ENCODE measurements around the gene AARS2.

AARS2 gene

GRCh38 chr6:44258325-44258863 lies 54.8 kb downstream of the AARS2 start:
- H3K14ac ChIP-seq (ENCODE audit: low read length), result no peak overlapping the region

DNA sequence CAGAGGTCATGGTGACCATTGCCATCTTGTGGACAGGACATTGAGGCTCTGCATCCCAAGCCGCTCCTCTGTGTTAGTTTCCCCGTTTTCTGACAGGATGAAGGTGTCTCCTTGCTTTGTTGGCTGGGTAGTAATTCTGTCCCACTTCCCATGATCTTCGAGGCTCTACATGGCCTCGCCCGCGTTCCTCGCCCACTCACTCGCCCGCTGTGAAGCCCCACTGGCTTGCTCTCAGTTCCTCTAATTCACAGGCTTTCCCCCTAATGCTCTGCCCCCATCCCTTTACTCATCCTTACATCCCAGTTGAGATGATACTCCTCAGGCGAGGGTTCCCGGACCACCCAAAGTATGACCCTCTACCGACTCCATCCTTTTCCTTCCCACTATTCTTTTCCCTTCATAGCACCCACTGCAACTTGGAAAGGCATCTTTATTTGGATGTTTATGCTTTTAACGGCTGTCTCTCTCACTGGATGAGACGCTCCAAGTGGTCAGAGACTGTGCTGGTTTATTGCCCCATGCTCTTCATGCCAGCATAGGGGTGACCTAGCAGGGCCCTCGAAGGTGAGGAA lies 55.3 kb downstream of the AARS2 start:
- Histone ChIP-seq H3K9me3 (replicated peaks in 1 of 2; ENCODE audit: control insufficient read depth in 2 of 2, insufficient read depth in 1 of 2, low read depth in 1 of 2, low read length in 2 of 2) (no peaks in the 10 kb centered on the region), H2BK12ac (ENCODE audit: low read length) (no peak overlapping the region), H3K36me3 (replicated peaks in 1 of 2; ENCODE audit: control insufficient read depth in 2 of 2, insufficient read depth in 2 of 2, low read length in 2 of 2) (peaks cover 40 to 79% of the 10 kb centered on the region in 2 donors), H3K14ac (ENCODE audit: low read length) (no peak overlapping the region), H2AK5ac (ENCODE audit: low read depth, low read length) (peak overlapping the region; percentile 27), H3K23ac (ENCODE audit: low read depth, low read length, poor library complexity) (peak overlapping the region; percentile 92), H2AFZ (ENCODE audit: low read length) (peak overlapping the region; percentile 91), H3K4ac (ENCODE audit: low read length) (no peak overlapping the region), H3K79me1 (ENCODE audit: low read depth, low read length) (no peaks in the 10 kb centered on the region), H4K8ac (ENCODE audit: low read depth, low read length) (no peak overlapping the region), H2BK15ac (ENCODE audit: low read length) (no peak overlapping the region), H3K27ac (replicated peaks; ENCODE audit: low read length) (peak overlapping the region; percentile 35), H2BK5ac (ENCODE audit: low read length) (no peak overlapping the region), H3K4me2 (ENCODE audit: insufficient read depth, low read length, poor library complexity, severe bottlenecking) (peak overlapping the region; percentile 98), H3K9ac (ENCODE audit: low read depth, low read length, poor library complexity) (no peak overlapping the region), H4K91ac (ENCODE audit: low read depth, low read length, poor library complexity) (no peak overlapping the region), H3K18ac (ENCODE audit: low read length) (peak overlapping the region; percentile 89), H2BK120ac (ENCODE audit: low read depth, low read length) (no peak overlapping the region), H3K27me3 (ENCODE audit: control insufficient read depth in 3 of 3, insufficient read depth in 3 of 3, low read depth in 1 of 3, low read length in 3 of 3) (no peaks in the 10 kb centered on the region), H3K4me1 (ENCODE audit: control insufficient read depth in 2 of 2, insufficient read depth in 1 of 2, low read depth in 1 of 2, low read length in 2 of 2) (peaks cover 13 to 14% of the 10 kb centered on the region in 2 donors), H3K4me3 (ENCODE audit: low read length in 2 of 2) (peak overlapping the region; percentile 67 to 69)
- no CpG with 5 or more reads among the region's 15 CpGs for WGBS, 2 donors (ENCODE audit: extremely low coverage in 2 of 2, insufficient read length in 2 of 2, insufficient replicate concordance in 1 of 2)
- DNase-seq (ENCODE audit: low spot score), result no peak

More at GRCh38 chr6:44258325-44258863, 54.8 kb downstream of the AARS2 start:
- Histone ChIP-seq H3K79me1 (ENCODE audit: low read depth, low read length) (no peaks in the 10 kb centered on the region), H2AK5ac (ENCODE audit: low read depth, low read length) (no peak overlapping the region), H3K23ac (ENCODE audit: low read depth, low read length, poor library complexity) (no peak overlapping the region), H2BK12ac (ENCODE audit: low read length) (no peak overlapping the region), H2AFZ (ENCODE audit: low read length) (no peak overlapping the region), H4K8ac (ENCODE audit: low read depth, low read length) (no peak overlapping the region), H3K9ac (ENCODE audit: low read depth, low read length, poor library complexity) (no peak overlapping the region), H3K4me3 (ENCODE audit: low read length in 2 of 2) (no peak overlapping the region), H4K91ac (ENCODE audit: low read depth, low read length, poor library complexity) (no peak overlapping the region), H2BK120ac (ENCODE audit: low read depth, low read length) (no peak overlapping the region), H3K36me3 (replicated peaks in 1 of 2; ENCODE audit: control insufficient read depth in 2 of 2, insufficient read depth in 2 of 2, low read length in 2 of 2) (peaks cover 34 to 77% of the 10 kb centered on the region in 2 donors), H3K18ac (ENCODE audit: low read length) (no peak overlapping the region), H3K4me1 (ENCODE audit: control insufficient read depth in 2 of 2, insufficient read depth in 1 of 2, low read depth in 1 of 2, low read length in 2 of 2) (peaks cover 17 to 19% of the 10 kb centered on the region in 2 donors), H3K4me2 (ENCODE audit: insufficient read depth, low read length, poor library complexity, severe bottlenecking) (no peak overlapping the region), H2BK15ac (ENCODE audit: low read length) (no peak overlapping the region), H3K9me3 (replicated peaks in 1 of 2; ENCODE audit: control insufficient read depth in 2 of 2, insufficient read depth in 1 of 2, low read depth in 1 of 2, low read length in 2 of 2) (no peaks in the 10 kb centered on the region), H3K4ac (ENCODE audit: low read length) (no peak overlapping the region), H2BK5ac (ENCODE audit: low read length) (no peak overlapping the region), H3K27ac (replicated peaks; ENCODE audit: low read length) (no peak overlapping the region), H3K27me3 (ENCODE audit: control insufficient read depth in 3 of 3, insufficient read depth in 3 of 3, low read depth in 1 of 3, low read length in 3 of 3) (no peaks in the 10 kb centered on the region)
- DNase-seq (ENCODE audit: low spot score), result no peak
- no CpG with 5 or more reads among the region's 9 CpGs for WGBS, 2 donors (ENCODE audit: extremely low coverage in 2 of 2, insufficient read length in 2 of 2, insufficient replicate concordance in 1 of 2)

DNA sequence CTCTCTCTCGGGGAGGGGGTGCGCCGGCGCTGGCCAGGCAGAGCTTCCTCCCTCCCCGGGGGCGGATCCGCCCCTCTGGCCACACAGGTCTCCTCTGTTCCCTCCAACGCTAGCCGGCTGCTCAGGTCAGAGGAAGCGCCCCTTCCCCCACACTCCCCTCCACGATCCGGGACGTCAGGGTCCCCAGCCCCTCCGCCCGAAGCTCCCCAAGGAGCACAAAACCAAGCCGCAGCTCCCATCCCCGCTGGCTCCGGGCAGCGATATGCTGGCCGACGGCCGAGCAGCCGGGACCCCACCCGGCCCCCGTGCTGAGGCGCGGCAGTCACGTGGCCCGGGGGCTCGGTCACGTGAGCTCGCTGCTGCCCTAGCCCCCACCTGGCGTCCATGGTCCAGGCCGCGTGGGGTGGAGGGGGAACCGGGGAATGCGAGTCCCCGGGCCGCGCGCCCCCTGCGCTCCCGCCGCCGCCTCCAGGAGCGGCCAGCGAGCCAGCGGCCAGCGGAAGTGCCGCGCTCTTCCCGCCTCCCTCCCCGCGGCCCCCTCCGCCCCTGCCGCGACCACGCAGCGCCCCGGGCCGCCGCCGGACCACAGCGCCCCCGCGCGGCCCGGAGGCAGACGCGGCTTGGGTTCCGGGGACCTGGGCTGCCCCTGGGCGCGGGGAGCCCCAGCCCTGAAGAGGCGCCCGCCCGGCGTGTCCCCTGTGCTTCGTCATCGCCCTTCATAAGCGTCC lies 56.0 kb downstream of the AARS2 start, which contains the start of gene SLC35B2:
Gene SLC35B2, minus strand, starts transcription at position 504 of the 728 bp plus-strand sequence. Its CDS starts 118 bp downstream, at position 386.
- H2AK5ac ChIP-seq (ENCODE audit: low read depth, low read length), result peak within 1 kb of the TSS; percentile 77
- H2BK15ac ChIP-seq (ENCODE audit: low read length), result peak within 1 kb of the TSS; percentile 55
- no peaks in the 10 kb centered on the region for H3K79me1 ChIP-seq (ENCODE audit: low read depth, low read length)
- H2BK120ac ChIP-seq (ENCODE audit: low read depth, low read length), result no peak within 1 kb of the TSS
- peak within 1 kb of the TSS; percentile 91 for H2AFZ ChIP-seq (ENCODE audit: low read length)
- peak within 1 kb of the TSS; percentile 14 for H4K91ac ChIP-seq (ENCODE audit: low read depth, low read length, poor library complexity)
- no CpG with 5 or more reads among the region's 80 CpGs for WGBS, 2 donors (ENCODE audit: extremely low coverage in 2 of 2, insufficient read length in 2 of 2, insufficient replicate concordance in 1 of 2)
- H3K4ac ChIP-seq (ENCODE audit: low read length), result peak within 1 kb of the TSS; percentile 72
- peak within 1 kb of the TSS; percentile 98 for H3K18ac ChIP-seq (ENCODE audit: low read length)
- peak within 1 kb of the TSS; percentile 91 for H2BK5ac ChIP-seq (ENCODE audit: low read length)
- peak within 1 kb of the TSS; percentile 92 for H3K23ac ChIP-seq (ENCODE audit: low read depth, low read length, poor library complexity)
- H3K14ac ChIP-seq (ENCODE audit: low read length), result peak within 1 kb of the TSS; percentile 26
- peak within 1 kb of the TSS; percentile 67 to 95 for H3K4me3 ChIP-seq (ENCODE audit: low read length in 2 of 2)
- H3K4me1 ChIP-seq (ENCODE audit: control insufficient read depth in 2 of 2, insufficient read depth in 1 of 2, low read depth in 1 of 2, low read length in 2 of 2), result peaks cover 12 to 14% of the 10 kb centered on the region in 2 donors
- no peaks in the 10 kb centered on the region for H3K9me3 ChIP-seq (replicated peaks in 1 of 2; ENCODE audit: control insufficient read depth in 2 of 2, insufficient read depth in 1 of 2, low read depth in 1 of 2, low read length in 2 of 2)
- no peaks in the 10 kb centered on the region for H3K27me3 ChIP-seq (ENCODE audit: control insufficient read depth in 3 of 3, insufficient read depth in 3 of 3, low read depth in 1 of 3, low read length in 3 of 3)
- H4K8ac ChIP-seq (ENCODE audit: low read depth, low read length), result no peak within 1 kb of the TSS
- H3K9ac ChIP-seq (ENCODE audit: low read depth, low read length, poor library complexity), result peak within 1 kb of the TSS; percentile 91
- DNase-seq (ENCODE audit: low spot score), result peak; percentile 78
- peaks cover 42 to 80% of the 10 kb centered on the region in 2 donors for H3K36me3 ChIP-seq (replicated peaks in 1 of 2; ENCODE audit: control insufficient read depth in 2 of 2, insufficient read depth in 2 of 2, low read length in 2 of 2)
- peak within 1 kb of the TSS; percentile 98 for H3K4me2 ChIP-seq (ENCODE audit: insufficient read depth, low read length, poor library complexity, severe bottlenecking)
- peak within 1 kb of the TSS; percentile 90 for H3K27ac ChIP-seq (replicated peaks; ENCODE audit: low read length)
- no peak within 1 kb of the TSS for H2BK12ac ChIP-seq (ENCODE audit: low read length)

- WGBS, 2 donors (ENCODE audit: extremely low coverage in 2 of 2, insufficient read length in 2 of 2, insufficient replicate concordance in 1 of 2), result no CpG with 5 or more reads among the region's 12 CpGs
- peak; percentile 76 for DNase-seq (ENCODE audit: low spot score)
- Histone ChIP-seq H2BK15ac (ENCODE audit: low read length) (peak overlapping the region; percentile 55), H3K4me3 (ENCODE audit: low read length in 2 of 2) (peak overlapping the region; percentile 67 to 95), H2AK5ac (ENCODE audit: low read depth, low read length) (peak overlapping the region; percentile 77), H3K9ac (ENCODE audit: low read depth, low read length, poor library complexity) (peak overlapping the region; percentile 91), H3K9me3 (replicated peaks in 1 of 2; ENCODE audit: control insufficient read depth in 2 of 2, insufficient read depth in 1 of 2, low read depth in 1 of 2, low read length in 2 of 2) (no peaks in the 10 kb centered on the region), H3K79me1 (ENCODE audit: low read depth, low read length) (no peaks in the 10 kb centered on the region), H3K4ac (ENCODE audit: low read length) (no peak overlapping the region), H3K4me2 (ENCODE audit: insufficient read depth, low read length, poor library complexity, severe bottlenecking) (peak overlapping the region; percentile 98), H3K18ac (ENCODE audit: low read length) (peak overlapping the region; percentile 88), H2BK12ac (ENCODE audit: low read length) (no peak overlapping the region), H2AFZ (ENCODE audit: low read length) (peak overlapping the region; percentile 91), H3K14ac (ENCODE audit: low read length) (no peak overlapping the region), H4K8ac (ENCODE audit: low read depth, low read length) (no peak overlapping the region), H3K23ac (ENCODE audit: low read depth, low read length, poor library complexity) (peak overlapping the region; percentile 92), H2BK5ac (ENCODE audit: low read length) (peak overlapping the region; percentile 91), H3K27me3 (ENCODE audit: control insufficient read depth in 3 of 3, insufficient read depth in 3 of 3, low read depth in 1 of 3, low read length in 3 of 3) (no peaks in the 10 kb centered on the region), H3K4me1 (ENCODE audit: control insufficient read depth in 2 of 2, insufficient read depth in 1 of 2, low read depth in 1 of 2, low read length in 2 of 2) (peaks cover 12 to 14% of the 10 kb centered on the region in 2 donors), H4K91ac (ENCODE audit: low read depth, low read length, poor library complexity) (no peak overlapping the region), H3K27ac (replicated peaks; ENCODE audit: low read length) (peak overlapping the region; percentile 90), H3K36me3 (replicated peaks in 1 of 2; ENCODE audit: control insufficient read depth in 2 of 2, insufficient read depth in 2 of 2, low read length in 2 of 2) (peaks cover 47 to 80% of the 10 kb centered on the region in 2 donors), H2BK120ac (ENCODE audit: low read depth, low read length) (no peak overlapping the region)
Observed at GRCh38 chr6:44256775-44257024, 56.4 kb downstream of the AARS2 start.

Measured in neuronal stem cell (in vitro differentiated cells).